Right lobe of liver (tissue), 6 donors: Measurements from ENCODE around the gene ABL2. TPM values are rescaled to one million over a fixed set of nuclear protein-coding genes. Genes with fewer than 3 reads are reported as not detected.
A peak's percentile ranks its signal among the peaks of the same experiment; 100 is the strongest.

Experiments used
- ATAC-seq, 4 donors: fragments of 200-7000 bp; cut with Tn5 transposase; one replicate each; pipeline ENCODE4 v1.9.1; 2020; ENCODE audit warnings: mild to moderate bottlenecking in 4 of 4, moderate library complexity in 4 of 4
- DNase-seq, 3 donors: peaks; one replicate each; pipeline ENCODE4 v3.0.0-alpha.2; 2020
- H3K27ac ChIP-seq, 3 donors: fragments of 200-600 bp; one replicate each; pipeline ENCODE4 v1.8.0; 2022
- H3K27me3 ChIP-seq, 2 donors: fragments of 200-600 bp; one replicate each; pipeline ENCODE4 v1.8.0; 2022
- H3K36me3 ChIP-seq, 4 donors: fragments of 200-600 bp; sonication (generic) in 1 of 4; one replicate each; pipeline versions ENCODE4 v1.5.1 to v1.8.0; 2017 to 2022; ENCODE audit warnings: control low read depth in 1 of 4
- H3K4me1 ChIP-seq, 4 donors: fragments of 200-600 bp; sonication (generic) in 1 of 4; one replicate each; pipeline versions ENCODE4 v1.5.1 to v1.8.0; 2017 to 2022; ENCODE audit warnings: control low read depth in 1 of 4
- H3K4me3 ChIP-seq, 3 donors: fragments of 200-600 bp; one replicate each; pipeline ENCODE4 v1.8.0; 2022
- H3K9me3 ChIP-seq, 4 donors: fragments of 200-600 bp; sonication (generic) in 1 of 4; one replicate each; pipeline versions ENCODE4 v1.5.1 to v1.8.0; 2017 to 2022; ENCODE audit warnings: control low read depth in 1 of 4
- POLR2A ChIP-seq: fragments of 450-650 bp; IDR thresholded peaks from one replicate; pipeline ENCODE4 v1.6.1; 2017; ENCODE audit warnings: antibody characterized with exemption, mild to moderate bottlenecking
- WGBS: methylation state at CpG from one replicate; pipeline ENCODE4 v1.1.6; 2018; ENCODE audit warnings: low coverage, low lambda C conversion rate; ENCODE audit not compliant: insufficient coverage; ENCODE audit errors: missing lambda C conversion rate; 5-methylcytosine and 5-hydroxymethylcytosine counted together
- intact Hi-C, 2 donors: fragments of 100-400 bp; cut with DNase I; formaldehyde crosslinking; loops; one replicate each; pipeline versions ENCODE4 v1.11.2 to v1.14.1; 2022
- total RNA-seq, 6 experiments: library from RNA; depleted of rRNA in 2 of 6; stranded (reverse); fragments of >200 nt in 2 of 6; fragmentation: NEBNext Ultra II Directional in 3 of 6; extraction: Animal tissue kit (Norgen Biotek cat#: 25700) in 3 of 6; gene quantifications; one replicate each; pipeline versions ENCODE4 v1.1.0 to v1.2.4, GENCODE V29; 2016 to 2023
- TF ChIP-seq, protein P1 (sequence below), 4 donors: fragments of 200-600 bp in 3 of 4; fragments of 450-650 bp in 1 of 4; IDR thresholded peaks; one replicate each; pipeline versions ENCODE4 v1.5.1 to v1.8.0; 2016 to 2022; ENCODE audit warnings: antibody characterized with exemption in 4 of 4, mild to moderate bottlenecking in 2 of 4
- donor health status: DM: no; HTN: yes; CAD: no.
- donor health status: DM: no; HTN: no; CAD: no.
- donor health status: DM: no; HTN: no; CAD: no.
- donor health status: DM: no; HTN: yes; CAD: no.
- donor health status: DM: no; HTN: yes; CAD: no.

Gene ABL2
- total RNA-seq, 6 experiments from 2014 or later = 3.8 to 7.7 (median 5.6) TPM

DNA sequence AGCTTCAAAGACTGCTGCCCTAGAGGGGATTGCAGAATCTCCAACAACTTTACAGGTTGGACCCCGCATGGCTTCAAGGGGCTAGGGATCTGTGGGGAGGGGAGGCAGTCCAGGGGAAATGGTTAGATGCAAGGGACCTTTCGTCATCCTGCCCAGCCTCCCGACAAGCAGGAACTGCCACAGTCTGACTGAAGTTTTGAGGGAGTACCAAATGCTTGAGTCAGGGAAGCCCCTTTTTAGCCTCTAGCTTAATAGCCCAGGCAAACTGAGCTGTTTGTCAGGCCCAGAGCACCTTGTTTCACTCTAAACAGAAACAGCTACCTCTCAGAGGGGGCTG is 146.5 kb downstream of the ABL2 start:
- H3K4me3 ChIP-seq = peak overlapping the region; percentile 95 to 99 (median 98)
- TF ChIP-seq POLR2A = no peak
- TF ChIP-seq, protein P1, sequence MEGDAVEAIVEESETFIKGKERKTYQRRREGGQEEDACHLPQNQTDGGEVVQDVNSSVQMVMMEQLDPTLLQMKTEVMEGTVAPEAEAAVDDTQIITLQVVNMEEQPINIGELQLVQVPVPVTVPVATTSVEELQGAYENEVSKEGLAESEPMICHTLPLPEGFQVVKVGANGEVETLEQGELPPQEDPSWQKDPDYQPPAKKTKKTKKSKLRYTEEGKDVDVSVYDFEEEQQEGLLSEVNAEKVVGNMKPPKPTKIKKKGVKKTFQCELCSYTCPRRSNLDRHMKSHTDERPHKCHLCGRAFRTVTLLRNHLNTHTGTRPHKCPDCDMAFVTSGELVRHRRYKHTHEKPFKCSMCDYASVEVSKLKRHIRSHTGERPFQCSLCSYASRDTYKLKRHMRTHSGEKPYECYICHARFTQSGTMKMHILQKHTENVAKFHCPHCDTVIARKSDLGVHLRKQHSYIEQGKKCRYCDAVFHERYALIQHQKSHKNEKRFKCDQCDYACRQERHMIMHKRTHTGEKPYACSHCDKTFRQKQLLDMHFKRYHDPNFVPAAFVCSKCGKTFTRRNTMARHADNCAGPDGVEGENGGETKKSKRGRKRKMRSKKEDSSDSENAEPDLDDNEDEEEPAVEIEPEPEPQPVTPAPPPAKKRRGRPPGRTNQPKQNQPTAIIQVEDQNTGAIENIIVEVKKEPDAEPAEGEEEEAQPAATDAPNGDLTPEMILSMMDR (IDR thresholded peaks at IDR 0.05) = no peak
- H3K4me1 ChIP-seq = peaks cover 0 to 13% (median 6%) of the 10 kb centered on the region in 4 donors
- intact Hi-C loops = no loop called here
- no peaks in the 10 kb centered on the region for H3K9me3 ChIP-seq
- 0% methylated on average over 2 of the region's 3 CpGs for WGBS
- no peaks in the 10 kb centered on the region for H3K27me3 ChIP-seq
- H3K27ac ChIP-seq = peak overlapping the region in 2 of 3 donors; percentile 58 to 84
- DNase-seq (no peak), ATAC-seq (no peak)
- peaks cover 0 to 4% (median 0%) of the 10 kb centered on the region in 4 donors for H3K36me3 ChIP-seq

DNA sequence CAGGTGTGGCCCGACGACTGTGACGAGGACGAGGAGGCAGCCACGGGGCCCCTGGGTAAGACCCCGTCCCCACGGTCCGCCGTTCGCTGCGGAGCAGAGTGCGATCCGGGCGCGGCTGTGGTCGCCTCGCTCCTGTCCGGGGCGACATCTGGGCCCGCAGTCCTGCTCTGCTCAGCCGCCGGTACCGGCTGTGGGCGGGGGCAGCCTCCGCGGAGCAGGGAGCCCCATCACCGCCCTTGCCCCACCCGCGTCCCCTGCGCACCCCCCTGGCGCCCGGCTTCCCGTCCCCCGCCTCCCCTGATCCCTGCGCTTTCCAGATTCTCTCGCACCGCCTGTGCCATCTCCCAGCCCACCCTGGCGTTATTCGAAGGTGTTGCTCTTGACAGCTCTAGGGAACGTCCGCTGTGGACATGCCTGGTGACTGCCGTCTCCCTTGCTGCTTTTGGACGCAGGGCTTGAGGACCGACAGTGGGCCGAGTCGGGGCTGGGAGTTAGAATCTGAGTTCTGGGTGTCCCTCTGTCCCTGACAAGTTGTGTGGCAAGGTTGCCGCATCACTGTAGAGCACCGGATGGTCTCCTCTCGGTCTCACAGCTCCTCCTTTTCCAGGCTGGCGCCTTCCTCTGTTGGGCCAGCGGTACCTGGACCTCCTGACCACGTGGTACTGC is 147.0 kb downstream of the ABL2 start:
- no peaks in the 10 kb centered on the region for H3K9me3 ChIP-seq
- ATAC-seq = peak; percentile 26 to 51 (median 44)
- H3K27ac ChIP-seq = peak overlapping the region; percentile 58 to 84 (median 67)
- no peaks in the 10 kb centered on the region for H3K27me3 ChIP-seq
- peak overlapping the region; percentile 95 to 99 (median 98) for H3K4me3 ChIP-seq
- peaks cover 0 to 13% (median 6%) of the 10 kb centered on the region in 4 donors for H3K4me1 ChIP-seq
- intact Hi-C loops = no loop called here
- TF ChIP-seq, protein P1 (IDR thresholded peaks at IDR 0.05) = no peak
- no peak for TF ChIP-seq POLR2A
- DNase-seq = peak in 2 of 3 donors; percentile 50 to 63
- peaks cover 0 to 4% (median 0%) of the 10 kb centered on the region in 4 donors for H3K36me3 ChIP-seq
- 0% methylated on average over 12 of the region's 52 CpGs for WGBS

- Histone ChIP-seq H3K4me3 (peak within 1 kb of the TSS; percentile 95 to 99 (median 98)), H3K27ac (peak within 1 kb of the TSS; percentile 58 to 84 (median 67)), H3K4me1 (peaks cover 0 to 13% (median 6%) of the 10 kb centered on the region in 4 donors), H3K36me3 (peaks cover 0 to 4% (median 0%) of the 10 kb centered on the region in 4 donors), H3K27me3 (no peaks in the 10 kb centered on the region), H3K9me3 (no peaks in the 10 kb centered on the region)
- 1% methylated on average over 16 of the region's 51 CpGs for WGBS
- intact Hi-C loops = no loop called here
- ATAC-seq (peak; percentile 93 to 97 (median 96)), DNase-seq (peak; percentile 96 to 98 (median 98))
- TF ChIP-seq POLR2A = peak; percentile 96
- TF ChIP-seq, protein P1 (IDR thresholded peaks at IDR 0.05) = no peak
Measured at GRCh38 chr1:179081687-179082332, 147.7 kb downstream of the ABL2 start, which contains the start of gene TOR3A. TSS of gene TOR3A (plus strand) at chr1:179082070. CDS start at chr1:179082129, 59 bp downstream.

DNA sequence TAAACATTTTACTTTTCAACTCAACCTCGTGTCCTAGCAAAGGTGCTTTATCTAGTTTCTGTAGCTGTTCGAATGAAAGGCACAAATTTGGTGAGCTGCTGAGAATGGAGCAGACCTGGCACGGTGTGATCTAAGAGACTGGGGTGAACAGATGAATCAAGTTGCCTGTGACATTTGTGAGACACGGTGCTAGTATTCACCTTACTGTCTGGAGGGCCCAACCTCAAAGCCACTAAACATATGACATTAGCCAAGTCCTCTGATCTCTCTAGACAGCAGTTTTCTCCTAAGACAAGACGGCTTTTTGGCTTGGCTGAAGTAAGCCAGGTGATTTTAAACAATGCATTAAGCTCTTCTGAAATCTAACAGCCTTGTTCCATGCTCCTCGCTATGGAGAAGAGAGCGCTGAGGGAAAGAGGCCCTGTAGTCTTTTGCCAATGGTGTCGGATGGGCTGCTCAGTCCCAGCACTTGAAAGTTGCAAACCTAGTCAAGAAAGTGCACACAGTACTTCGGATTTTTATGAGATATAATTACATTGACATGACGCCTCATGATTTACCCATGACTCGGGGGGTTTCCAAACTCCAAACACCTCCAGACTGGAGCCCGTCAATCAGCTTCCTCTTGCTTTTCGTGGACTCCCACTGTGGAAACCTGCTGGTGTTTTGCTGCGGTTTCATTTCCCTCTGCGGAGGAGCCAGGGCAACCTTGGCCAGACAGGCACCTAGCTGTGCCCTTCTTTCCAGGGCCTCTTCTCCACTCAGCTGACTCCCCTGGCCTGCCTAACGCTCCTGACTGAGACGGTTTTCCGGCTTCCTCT is 148.4 kb downstream of the ABL2 start:
- 9% methylated on average over 17 of the region's 18 CpGs for WGBS
- H3K36me3 ChIP-seq = peaks cover 0 to 4% (median 0%) of the 10 kb centered on the region in 4 donors
- DNase-seq = no peak
- no peaks in the 10 kb centered on the region for H3K9me3 ChIP-seq
- H3K4me1 ChIP-seq = peaks cover 0 to 13% (median 6%) of the 10 kb centered on the region in 4 donors
- H3K27me3 ChIP-seq = no peaks in the 10 kb centered on the region
- TF ChIP-seq POLR2A = no peak
- TF ChIP-seq, protein P1 (IDR thresholded peaks at IDR 0.05) = no peak
- H3K27ac ChIP-seq = peak overlapping the region; percentile 58 to 84 (median 67)
- ATAC-seq = no peak
- H3K4me3 ChIP-seq = peak overlapping the region; percentile 95 to 99 (median 98)
- intact Hi-C loops = no loop called here
